NT2/D1 (cell line): ENCODE measurements around the gene MPZL1.

Source experiments
- DNase-seq: peaks from one replicate; pipeline ENCODE4 v3.0.0-alpha.2; 2011; ENCODE audit warnings: low read depth, low spot score
- H3K27me3 ChIP-seq: 2 replicates; pipeline ENCODE4 v1.6.0; 2011; ENCODE audit warnings: mild to moderate bottlenecking; ENCODE audit not compliant: insufficient read length, insufficient read depth
- H3K36me3 ChIP-seq: 2 replicates; pipeline ENCODE4 v1.6.1; 2011; ENCODE audit warnings: mild to moderate bottlenecking, low read length, mixed read lengths; ENCODE audit not compliant: insufficient read depth, insufficient read length
- H3K4me1 ChIP-seq: 2 replicates; pipeline ENCODE4 v1.5.1; 2011; ENCODE audit not compliant: insufficient read depth, insufficient read length
- H3K4me3 ChIP-seq: 2 replicates; pipeline ENCODE4 v1.5.1; 2011; ENCODE audit warnings: low read depth; ENCODE audit not compliant: insufficient read length
- H3K9ac ChIP-seq: 2 replicates; pipeline ENCODE4 v1.6.0; 2011; ENCODE audit warnings: low read depth; ENCODE audit not compliant: insufficient read length
- H3K9me3 ChIP-seq: 2 replicates; pipeline ENCODE4 v1.5.1; 2011; ENCODE audit warnings: mild to moderate bottlenecking, low read length; ENCODE audit not compliant: insufficient read depth
- SUZ12 ChIP-seq: IDR thresholded peaks from 2 replicates; pipeline ENCODE4 v1.6.1; 2011; ENCODE audit not compliant: insufficient read length, insufficient read depth; ENCODE audit errors: extremely low read depth
- YY1 ChIP-seq: IDR thresholded peaks from 2 replicates; pipeline ENCODE4 v1.6.1; 2011; ENCODE audit not compliant: insufficient read length, insufficient read depth
- ZNF274 ChIP-seq: IDR thresholded peaks from 2 replicates; pipeline ENCODE4 v1.6.1; 2011; ENCODE audit warnings: mild to moderate bottlenecking, low read depth, low read length

MPZL1 gene

DNA sequence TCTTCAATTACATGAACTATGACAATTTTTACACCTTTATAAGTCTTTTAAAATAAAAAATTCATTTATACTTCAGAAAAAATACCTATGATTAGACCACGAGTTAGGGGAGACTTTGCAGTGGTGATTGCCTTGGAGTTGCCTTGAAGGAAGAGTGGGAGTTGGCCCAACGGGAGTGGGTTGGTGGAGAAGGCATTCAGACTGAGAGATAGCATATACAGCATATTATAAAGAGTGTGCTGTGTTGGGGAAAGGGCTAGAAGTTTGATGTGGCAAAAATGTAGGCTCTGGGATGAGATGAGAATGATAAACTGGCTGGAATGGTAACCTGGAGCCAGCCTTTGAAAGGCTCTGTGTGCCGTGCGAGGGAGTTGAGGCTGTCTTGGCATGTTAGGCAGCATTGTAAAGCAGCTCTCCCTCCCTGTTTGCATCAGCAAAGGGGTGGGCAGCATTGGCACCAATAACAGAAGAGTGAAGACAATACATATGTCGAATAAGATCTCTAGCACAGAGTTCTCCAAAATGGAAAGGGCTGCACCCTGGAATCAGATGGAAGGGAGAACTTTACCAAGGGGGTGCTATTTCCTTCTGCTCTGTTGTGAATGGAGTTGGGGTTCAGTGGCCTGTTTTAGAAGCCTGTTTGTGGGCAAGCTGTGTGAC lies 24.4 kb downstream of the MPZL1 start:
- no peak overlapping the region for H3K9ac ChIP-seq
- H3K4me3 ChIP-seq = no peak overlapping the region
- TF ChIP-seq YY1 = no peak
- no peak for TF ChIP-seq SUZ12
- TF ChIP-seq ZNF274 = no peak
- no peaks in the 10 kb centered on the region for H3K9me3 ChIP-seq
- DNase-seq = no peak
- H3K4me1 ChIP-seq = no peaks in the 10 kb centered on the region
- peaks cover 7% of the 10 kb centered on the region for H3K36me3 ChIP-seq
- H3K27me3 ChIP-seq = no peaks in the 10 kb centered on the region

- H3K4me3 ChIP-seq = no peak overlapping the region
- no peaks in the 10 kb centered on the region for H3K9me3 ChIP-seq
- no peaks in the 10 kb centered on the region for H3K4me1 ChIP-seq
- no peak for TF ChIP-seq YY1
- TF ChIP-seq ZNF274 = no peak
- TF ChIP-seq SUZ12 = no peak
- no peak for DNase-seq
- H3K9ac ChIP-seq = no peak overlapping the region
- no peaks in the 10 kb centered on the region for H3K27me3 ChIP-seq
- H3K36me3 ChIP-seq = peaks cover 7% of the 10 kb centered on the region
Measured at GRCh38 chr1:167746988-167747655, 25.3 kb downstream of the MPZL1 start.

DNA sequence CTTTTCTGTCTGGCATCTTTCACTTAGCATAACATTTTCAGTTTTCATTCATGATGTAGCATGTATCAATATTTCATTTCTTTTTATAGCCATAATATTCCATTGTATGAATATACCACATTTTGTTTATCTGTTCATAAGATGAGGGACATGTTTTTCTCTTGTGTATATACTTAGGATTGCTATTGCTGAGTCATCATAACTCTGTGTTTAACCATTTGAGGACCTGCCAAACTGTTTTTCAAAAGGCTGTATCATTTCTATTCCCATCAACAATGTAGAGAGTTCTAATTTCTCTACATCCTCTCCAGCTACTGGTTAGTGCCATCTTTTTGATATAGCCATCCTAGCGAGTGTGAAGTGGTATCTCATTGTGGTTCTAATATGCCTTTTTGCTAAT lies 26.2 kb downstream of the MPZL1 start:
- no peak for DNase-seq
- TF ChIP-seq SUZ12 (no peak), YY1 (no peak)
- H3K4me3 ChIP-seq = no peak overlapping the region

GRCh38 chr1:167748906-167749305 lies 27.1 kb downstream of the MPZL1 start:
- TF ChIP-seq ZNF274 = no peak
- TF ChIP-seq SUZ12 = no peak
- TF ChIP-seq YY1 = no peak
- Histone ChIP-seq H3K9ac (no peak overlapping the region), H3K9me3 (no peaks in the 10 kb centered on the region), H3K4me3 (no peak overlapping the region), H3K27me3 (no peaks in the 10 kb centered on the region), H3K36me3 (peaks cover 14% of the 10 kb centered on the region), H3K4me1 (no peaks in the 10 kb centered on the region)
- DNase-seq = no peak

More for the DNA sequence above, 26.2 kb downstream of the MPZL1 start:
- Histone ChIP-seq H3K36me3 (peaks cover 9% of the 10 kb centered on the region), H3K9ac (no peak overlapping the region), H3K9me3 (no peaks in the 10 kb centered on the region), H3K27me3 (no peaks in the 10 kb centered on the region), H3K4me1 (no peaks in the 10 kb centered on the region)

DNA sequence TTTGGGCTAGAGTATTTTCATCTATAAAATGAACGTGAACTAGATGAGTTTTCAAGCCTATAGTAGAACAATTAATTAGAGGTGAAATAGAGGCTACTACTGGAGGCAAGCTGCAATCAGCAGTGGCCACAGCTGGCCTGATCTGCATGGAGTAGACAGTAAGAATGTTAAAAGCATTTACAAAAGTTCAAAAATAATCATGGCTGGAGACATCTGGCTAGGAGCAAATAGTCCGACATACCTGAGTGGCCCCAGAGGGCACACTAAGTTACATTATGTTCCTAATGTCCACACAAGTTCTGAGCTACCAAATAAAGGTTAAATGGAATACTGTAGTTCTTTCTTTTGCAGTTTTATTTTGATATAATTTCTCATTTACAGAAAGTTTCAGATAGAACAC lies 28.0 kb downstream of the MPZL1 start:
- no peaks in the 10 kb centered on the region for H3K9me3 ChIP-seq
- TF ChIP-seq YY1 (no peak), SUZ12 (no peak), ZNF274 (no peak)
- no peak overlapping the region for H3K4me3 ChIP-seq
- no peak overlapping the region for H3K9ac ChIP-seq
- no peaks in the 10 kb centered on the region for H3K4me1 ChIP-seq
- H3K27me3 ChIP-seq = no peaks in the 10 kb centered on the region
- peaks cover 14% of the 10 kb centered on the region for H3K36me3 ChIP-seq
- no peak for DNase-seq

GRCh38 chr1:167750641-167751040 lies 28.9 kb downstream of the MPZL1 start:
- TF ChIP-seq SUZ12 (no peak), YY1 (no peak), ZNF274 (no peak)
- Histone ChIP-seq H3K4me1 (no peaks in the 10 kb centered on the region), H3K36me3 (peaks cover 10% of the 10 kb centered on the region), H3K27me3 (no peaks in the 10 kb centered on the region), H3K9ac (no peak overlapping the region), H3K9me3 (no peaks in the 10 kb centered on the region), H3K4me3 (no peak overlapping the region)
- DNase-seq = no peak

DNA sequence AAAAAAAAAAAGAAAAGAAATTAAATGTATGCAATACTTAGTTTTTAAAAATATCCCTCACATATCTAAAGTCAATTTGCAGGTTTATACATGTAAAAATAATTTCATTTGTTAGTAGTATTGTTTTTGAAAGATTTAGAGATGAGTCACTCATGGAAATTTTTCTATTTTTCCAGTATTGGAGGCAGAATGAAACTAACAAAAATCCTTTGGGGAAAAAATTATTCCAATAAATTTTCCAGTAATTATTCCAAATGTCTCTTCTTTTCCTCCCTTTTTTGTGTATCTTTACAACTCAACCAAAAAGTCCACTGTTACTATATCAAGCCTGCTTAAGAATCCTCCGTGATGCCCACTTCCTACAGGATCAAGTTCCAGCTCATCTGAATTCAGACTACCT lies 29.9 kb downstream of the MPZL1 start:
- H3K36me3 ChIP-seq = peaks cover 10% of the 10 kb centered on the region
- no peak overlapping the region for H3K9ac ChIP-seq
- no peak overlapping the region for H3K4me3 ChIP-seq
- no peaks in the 10 kb centered on the region for H3K9me3 ChIP-seq
- no peaks in the 10 kb centered on the region for H3K27me3 ChIP-seq
- TF ChIP-seq YY1 (no peak), ZNF274 (no peak), SUZ12 (no peak)
- DNase-seq = no peak
- no peaks in the 10 kb centered on the region for H3K4me1 ChIP-seq

- H3K4me3 ChIP-seq = no peak overlapping the region
- no peaks in the 10 kb centered on the region for H3K27me3 ChIP-seq
- H3K36me3 ChIP-seq = peaks cover 6% of the 10 kb centered on the region
- no peak overlapping the region for H3K9ac ChIP-seq
- DNase-seq = no peak
- no peaks in the 10 kb centered on the region for H3K9me3 ChIP-seq
- no peaks in the 10 kb centered on the region for H3K4me1 ChIP-seq
- no peak for TF ChIP-seq YY1
- TF ChIP-seq ZNF274 = no peak
- TF ChIP-seq SUZ12 = no peak
Measured at GRCh38 chr1:167752219-167752985, 30.6 kb downstream of the MPZL1 start.
